NCI-H510A treated with DMSO at 0.1 percent for 48 hours (cell line): Measurements from ENCODE around the gene BLMH.
A peak's percentile ranks its signal among the peaks of the same experiment; 100 is the strongest.
"Not testable (repeated sequence)": the region's sequence is repeated elsewhere in the genome, so short reads cannot be mapped to it uniquely, and the experiment has no call there.

ENCODE experiments used
- DNase-seq: peaks from one replicate; lab custom pipeline; 2025; lab: John Stamatoyannopoulos, UW

Gene BLMH

GRCh38 chr17:30249460-30249859 is 42.3 kb downstream of the BLMH start:
- no peak for DNase-seq

DNA sequence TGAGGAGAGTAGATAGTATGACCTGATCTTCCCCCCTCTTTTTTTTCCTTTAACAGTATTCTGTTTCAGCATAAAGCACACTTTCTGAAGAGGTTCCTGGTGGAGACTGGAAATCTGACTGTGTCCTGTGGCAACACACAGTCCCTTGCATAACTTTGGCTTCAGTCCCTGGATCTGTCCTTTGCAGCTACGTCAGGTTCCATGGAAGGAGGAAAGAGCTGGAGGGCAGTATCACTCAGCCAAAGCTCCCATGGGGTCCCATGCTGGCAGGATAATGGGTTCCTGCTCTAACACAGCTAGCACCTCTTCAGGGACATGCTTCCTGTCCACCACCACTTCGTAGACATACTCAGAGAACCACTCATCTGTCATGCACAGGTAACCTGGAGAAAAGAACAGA is 43.0 kb downstream of the BLMH start:
- no peak for DNase-seq

- no peak for DNase-seq
Observed at GRCh38 chr17:30246460-30246859, 45.3 kb downstream of the BLMH start.

GRCh38 chr17:30244853-30245385 is 46.8 kb downstream of the BLMH start:
- DNase-seq, result no peak

- no peak for DNase-seq
Observed at GRCh38 chr17:30243568-30243967, 48.2 kb downstream of the BLMH start.

DNA sequence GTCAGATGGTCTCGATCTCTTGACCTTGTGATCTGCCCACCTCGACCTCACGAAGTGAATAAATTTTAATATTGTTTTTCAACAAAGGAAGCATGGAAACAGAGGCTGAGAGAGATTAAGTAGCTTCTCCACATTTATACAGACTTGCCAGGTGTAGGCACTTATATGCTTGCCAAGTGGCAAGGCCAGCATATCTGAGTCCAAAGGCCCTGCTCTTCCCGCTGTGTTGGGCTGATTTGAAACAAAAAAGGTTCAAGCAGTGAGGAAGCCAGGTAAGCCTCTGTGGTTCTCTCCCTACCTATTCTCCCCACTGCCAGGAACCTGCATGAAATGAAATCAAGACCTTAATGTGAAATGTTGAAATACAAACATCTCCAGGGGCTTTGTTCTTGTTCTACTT is 48.7 kb downstream of the BLMH start:
- no peak for DNase-seq

DNA sequence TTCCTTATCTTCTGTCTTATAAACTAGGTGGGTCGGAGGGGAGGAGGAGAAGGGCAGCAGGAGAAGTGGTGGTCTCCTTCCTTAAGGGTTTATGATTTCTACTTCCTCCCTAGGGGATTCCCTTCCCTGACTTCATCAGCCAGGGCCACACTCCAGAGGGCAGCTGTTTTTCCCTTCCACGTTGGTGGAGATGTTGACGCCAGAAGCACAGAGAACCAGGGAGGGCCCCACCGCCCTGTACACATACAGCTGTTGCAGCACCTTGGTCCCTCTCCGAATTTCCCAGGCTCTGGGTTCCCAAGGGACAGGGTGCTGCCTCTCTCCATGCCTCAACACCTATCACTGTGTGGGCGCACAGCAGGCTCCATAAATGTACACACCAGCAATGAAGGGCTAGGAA is 50.7 kb downstream of the BLMH start:
- no peak for DNase-seq

GRCh38 chr17:30240177-30240576 is 51.6 kb downstream of the BLMH start:
- no peak for DNase-seq

DNA sequence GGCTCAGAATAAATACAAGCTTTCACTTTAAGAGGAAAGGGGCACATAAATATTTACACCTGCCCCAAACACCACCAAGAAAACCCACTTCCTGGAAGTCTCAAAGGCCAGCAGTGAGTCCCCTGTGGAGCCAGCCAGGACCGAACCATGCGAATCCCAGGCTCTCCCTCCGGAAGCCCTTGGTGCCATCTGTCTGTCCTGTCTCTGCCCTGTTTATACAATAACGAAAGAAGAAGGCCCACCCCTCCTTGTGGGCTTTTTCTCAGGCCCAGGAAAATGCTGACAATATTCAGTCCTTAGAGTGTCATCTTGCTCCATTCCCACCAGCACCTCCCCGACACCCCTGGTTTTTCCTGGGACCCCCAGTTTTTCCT is 52.7 kb downstream of the BLMH start:
- DNase-seq, result no peak

- no peak for DNase-seq
Observed at GRCh38 chr17:30238387-30239088, 53.2 kb downstream of the BLMH start.

DNA sequence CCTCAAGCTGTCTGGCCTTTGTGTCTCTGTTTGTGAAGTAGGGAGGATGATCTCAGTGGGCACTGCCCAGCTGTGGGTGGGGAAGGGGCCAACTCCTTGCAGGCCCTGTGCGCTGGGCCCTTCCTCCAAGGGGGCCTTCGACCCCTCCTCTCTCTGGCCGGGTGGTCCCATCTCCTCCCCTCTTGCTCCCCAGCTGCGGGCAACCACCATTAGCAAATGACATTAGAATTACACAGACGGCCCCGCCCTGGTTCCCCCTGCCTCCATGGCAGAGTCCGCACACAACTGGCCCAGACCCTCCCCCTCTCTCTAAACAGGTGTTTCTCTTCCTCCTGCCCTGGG is 53.8 kb downstream of the BLMH start:
- DNase-seq, result no peak

GRCh38 chr17:30237296-30238002 is 54.3 kb downstream of the BLMH start:
- DNase-seq, result no peak

- no peak for DNase-seq
Observed at GRCh38 chr17:30236766-30237165, 55.0 kb downstream of the BLMH start.

DNA sequence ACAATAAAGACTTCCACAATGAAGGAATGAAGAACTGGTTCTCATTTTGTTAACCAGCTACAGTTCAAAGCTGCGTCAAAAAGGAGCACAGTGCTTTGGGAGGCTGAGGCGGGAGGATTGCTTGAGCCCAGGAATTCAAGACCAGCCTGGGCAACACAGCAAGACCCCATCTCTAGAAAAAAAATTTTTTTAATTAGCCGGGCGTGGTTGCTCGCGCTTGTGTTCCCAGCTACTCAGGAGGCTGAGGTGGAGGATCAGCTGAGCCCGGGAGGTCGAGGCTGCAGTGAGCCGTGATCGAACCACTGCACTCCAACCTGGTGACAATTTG is 55.5 kb downstream of the BLMH start:
- no peak for DNase-seq

- no peak for DNase-seq
Observed at GRCh38 chr17:30235386-30236296, 56.1 kb downstream of the BLMH start, which contains the start of gene SLC6A4. TSS of gene SLC6A4 (minus strand) at chr17:30235697. CDS start at chr17:30221958, 13,739 bp downstream.

DNA sequence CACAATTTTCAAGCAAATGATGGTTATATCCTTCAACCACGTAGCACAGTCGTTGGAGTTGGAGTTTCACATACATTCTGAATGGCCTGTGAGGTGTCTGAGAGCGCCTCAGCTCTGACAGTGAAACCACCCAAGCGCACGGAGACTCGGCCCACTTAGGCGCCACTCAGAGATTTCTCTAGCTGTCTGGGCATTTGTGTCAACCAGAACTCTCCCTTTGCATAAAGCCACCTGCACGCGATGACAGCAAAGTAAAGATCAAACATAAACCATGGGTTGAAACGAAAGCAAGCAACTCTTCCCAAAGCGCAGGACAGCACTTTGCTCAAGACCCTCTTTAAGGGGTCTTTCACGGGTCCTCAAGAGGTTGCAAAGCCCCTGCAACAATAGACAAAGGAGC is 56.8 kb downstream of the BLMH start:
- no peak for DNase-seq

DNA sequence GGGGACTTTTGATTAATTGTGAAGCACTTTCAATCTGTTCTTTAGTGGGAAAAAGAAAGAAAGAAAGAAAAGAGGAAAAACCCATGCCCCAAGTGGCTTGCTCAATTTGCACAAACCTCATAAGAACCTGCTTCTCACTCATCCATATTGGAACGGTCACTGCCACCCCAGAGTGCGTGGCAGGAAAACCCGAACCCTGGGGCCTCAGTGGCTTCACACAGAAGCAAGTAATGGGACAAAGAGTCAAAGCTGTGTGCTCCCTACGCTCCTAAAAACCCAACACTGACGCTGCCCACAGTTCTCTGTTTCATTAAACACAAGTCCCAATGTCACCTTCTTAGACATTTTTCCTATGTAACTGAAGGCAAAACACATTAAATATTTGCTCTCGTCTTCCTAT is 57.4 kb downstream of the BLMH start:
- DNase-seq, result no peak

DNA sequence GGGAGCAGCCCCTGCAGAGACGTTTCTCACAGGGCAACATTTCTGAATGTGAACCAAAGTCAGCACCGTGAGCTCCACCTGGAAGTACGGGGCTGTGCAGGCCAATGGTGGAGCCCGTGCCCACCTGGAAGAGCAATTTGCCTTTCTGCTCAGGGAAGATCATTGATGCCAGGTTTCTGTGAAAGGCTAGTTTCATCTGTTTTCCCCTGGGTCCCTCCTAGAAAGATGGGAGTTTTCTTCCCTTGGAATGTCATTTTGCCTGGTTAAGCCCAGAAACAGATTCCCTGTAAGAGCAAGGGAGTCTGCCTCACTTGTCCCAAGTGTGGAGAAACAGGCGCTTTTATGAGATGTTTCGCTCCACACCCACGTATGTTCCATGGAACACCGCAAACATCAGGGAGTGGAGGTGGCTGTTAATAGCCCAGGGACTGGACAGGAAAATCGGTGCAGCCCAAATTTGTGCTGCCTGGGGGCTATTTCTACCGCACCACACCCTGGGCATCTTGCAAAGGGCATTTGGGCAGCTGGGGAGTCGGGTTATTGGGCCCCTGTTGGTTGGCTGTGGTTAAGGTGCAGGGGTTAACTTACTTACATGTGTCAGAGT is 58.8 kb downstream of the BLMH start:
- DNase-seq, result no peak

GRCh38 chr17:30232015-30232823 is 59.5 kb downstream of the BLMH start:
- DNase-seq, result peak; percentile 31

- DNase-seq, result no peak
Observed at GRCh38 chr17:30230596-30231125, 61.1 kb downstream of the BLMH start.

GRCh38 chr17:30230009-30230408 is 61.7 kb downstream of the BLMH start:
- not testable (repeated sequence) for DNase-seq
